CD4-positive, alpha-beta T cell (primary cell): ENCODE measurements around the gene ANKS1B. TPM values are rescaled to one million over a fixed set of nuclear protein-coding genes. Genes with fewer than 3 reads are reported as not detected.

ENCODE experiments used
- ATAC-seq: fragments of 200-7000 bp; cut with Tn5 transposase; one replicate; pipeline ENCODE4 v1.10.0; 2022; ENCODE audit warnings: mild to moderate bottlenecking; ENCODE audit not compliant: poor library complexity
- CTCF ChIA-PET: fragments of 350-600 bp; sonication (Branson Sonifier 250); formaldehyde crosslinking; loops from one replicate; lab custom pipeline; 2021; ENCODE audit warnings: antibody characterized with exemption, inconsistent platforms; lab: Charles Lee
- POLR2A ChIA-PET: fragments of 350-600 bp; sonication (Branson Sonifier 250); formaldehyde crosslinking; loops from one replicate; lab custom pipeline; 2021; ENCODE audit warnings: antibody characterized with exemption, inconsistent platforms; lab: Charles Lee
- DNase-seq, 14 experiments: peaks; one replicate each; pipeline ENCODE4 v3.0.0-alpha.2; 2013 to 2020; ENCODE audit warnings: mixed read lengths in 2 of 14
- H3K27ac ChIP-seq, 2 donors: one replicate each; pipeline versions ENCODE4 v1.5.1 to v1.7.0; 2013; ENCODE audit warnings: low read length in 2 of 2, low read depth in 1 of 2, mild to moderate bottlenecking in 1 of 2
- H3K27me3 ChIP-seq, 2 experiments: 1 replicate in 1 of 2; 2 replicates in 1 of 2; pipeline versions ENCODE4 v1.6.1 to v1.7.0; 2013; ENCODE audit warnings: low read length in 2 of 2, control low read depth in 1 of 2, mild to moderate bottlenecking in 1 of 2, moderate library complexity in 1 of 2; ENCODE audit not compliant: insufficient read depth in 2 of 2, control insufficient read depth in 1 of 2
- H3K36me3 ChIP-seq: one replicate; pipeline ENCODE4 v1.6.1; 2013; ENCODE audit warnings: low read length, control low read depth; ENCODE audit not compliant: insufficient read depth
- H3K4me1 ChIP-seq: one replicate; pipeline ENCODE4 v1.6.1; 2013; ENCODE audit warnings: low read length, control low read depth; ENCODE audit not compliant: insufficient read depth
- H3K4me3 ChIP-seq: one replicate; pipeline ENCODE4 v1.5.1; 2013; ENCODE audit warnings: mild to moderate bottlenecking, low read length, moderate library complexity
- H3K9me3 ChIP-seq, 2 experiments: 1 replicate in 1 of 2; 2 replicates in 1 of 2; pipeline versions ENCODE4 v1.6.1 to v1.7.0; 2013; ENCODE audit warnings: low read length in 2 of 2, mild to moderate bottlenecking in 2 of 2, control low read depth in 1 of 2, moderate library complexity in 1 of 2; ENCODE audit not compliant: control insufficient read depth in 1 of 2, insufficient read depth in 1 of 2
- H3K27ac Mint-ChIP-seq: one replicate; pipeline ENCODE4 v1.8.0; 2020; ENCODE audit warnings: mixed read lengths
- H3K27me3 Mint-ChIP-seq: one replicate; pipeline ENCODE4 v1.8.0; 2021; ENCODE audit warnings: mixed read lengths
- H3K36me3 Mint-ChIP-seq: one replicate; pipeline ENCODE4 v1.8.0; 2021; ENCODE audit warnings: low read depth, mixed read lengths
- H3K4me1 Mint-ChIP-seq: one replicate; pipeline ENCODE4 v1.8.0; 2021; ENCODE audit warnings: low read depth, mixed read lengths
- H3K4me3 Mint-ChIP-seq: one replicate; pipeline ENCODE4 v1.8.0; 2020; ENCODE audit warnings: mild to moderate bottlenecking, mixed read lengths
- H3K9me3 Mint-ChIP-seq: one replicate; pipeline ENCODE4 v1.8.0; 2020; ENCODE audit warnings: mixed read lengths
- CTCF ChIP-seq: fragments of 200-600 bp; IDR thresholded peaks from one replicate; pipeline ENCODE4 v1.8.0; 2022; ENCODE audit warnings: antibody characterized with exemption, mild to moderate bottlenecking
- intact Hi-C, 2 experiments: fragments of 100-400 bp; cut with DNase I in 1 of 2; cut with micrococcal nuclease in 1 of 2; formaldehyde crosslinking; loops; one replicate each; pipeline versions ENCODE4 v1.15.1 to v1.9.0; 2023 to 2025; cut with DNase I, micrococcal nuclease
- total RNA-seq, 174 experiments: library from RNA in 2 of 174; stranded (reverse) in 2 of 174; gene quantifications; one replicate each; pipeline ENCODE4 v1.2.3 and lab custom pipeline; 2021 to 2026

ANKS1B gene
- total RNA-seq, 2 experiments from 2014 or later, result 0.16 to 1.1 TPM

- no peak for DNase-seq
- H3K27me3 ChIP-seq, result no peaks in the 10 kb centered on the region
- Mint-ChIP-seq H3K36me3 (peaks cover 90% of the 10 kb centered on the region), H3K9me3 (no peaks in the 10 kb centered on the region), H3K4me3 (no peak overlapping the region), H3K27ac (no peak overlapping the region), H3K27me3 (no peaks in the 10 kb centered on the region), H3K4me1 (no peaks in the 10 kb centered on the region)
- intact Hi-C loops, result loop anchor here (2.0 to 10.0 kb wide), 2 partner anchors 268 to 272 kb away; no protein-coding TSS in a partner anchor
- H3K4me3 ChIP-seq, result no peak overlapping the region
- H3K27ac ChIP-seq, result no peak overlapping the region
- H3K9me3 ChIP-seq, result no peaks in the 10 kb centered on the region
- CTCF ChIA-PET, result no interaction called here
- H3K4me1 ChIP-seq, result no peaks in the 10 kb centered on the region
- TF ChIP-seq CTCF, result no peak
- H3K36me3 ChIP-seq, result peaks cover 86% of the 10 kb centered on the region
- POLR2A ChIA-PET, result no interaction called here
- ATAC-seq, result no peak
These were observed 1257.5 kb downstream of the ANKS1B start for GRCh38 chr12:98727196-98727595.

- H3K4me1 Mint-ChIP-seq, result no peaks in the 10 kb centered on the region
- Histone ChIP-seq H3K27ac (no peak overlapping the region), H3K36me3 (peaks cover 81% of the 10 kb centered on the region), H3K4me1 (no peaks in the 10 kb centered on the region), H3K9me3 (no peaks in the 10 kb centered on the region), H3K4me3 (no peak overlapping the region), H3K27me3 (no peaks in the 10 kb centered on the region)
- POLR2A ChIA-PET, result no interaction called here
- ATAC-seq, result peak; percentile 52
- CTCF ChIA-PET, result no interaction called here
- TF ChIP-seq CTCF, result peak; percentile 32
- no peaks in the 10 kb centered on the region for H3K27me3 Mint-ChIP-seq
- no peaks in the 10 kb centered on the region for H3K9me3 Mint-ChIP-seq
- peaks cover 88% of the 10 kb centered on the region for H3K36me3 Mint-ChIP-seq
- H3K4me3 Mint-ChIP-seq, result no peak overlapping the region
- peak in 11 of 14 experiments; percentile 6 to 41 (median 24) for DNase-seq
- intact Hi-C loops, result loop anchor here (2.0 to 10.0 kb wide), 2 partner anchors 269 to 273 kb away; no protein-coding TSS in a partner anchor
- no peak overlapping the region for H3K27ac Mint-ChIP-seq
These were observed 1259.1 kb downstream of the ANKS1B start for GRCh38 chr12:98725476-98726247.

GRCh38 chr12:98724384-98725155 is 1260.2 kb downstream of the ANKS1B start:
- Mint-ChIP-seq H3K27ac (no peak overlapping the region), H3K36me3 (peaks cover 84% of the 10 kb centered on the region), H3K27me3 (no peaks in the 10 kb centered on the region), H3K4me3 (no peak overlapping the region), H3K9me3 (no peaks in the 10 kb centered on the region), H3K4me1 (no peaks in the 10 kb centered on the region)
- intact Hi-C loops, result loop anchor here in 1 of 2 experiments (10.0 kb wide), 1 partner anchor 270 kb away; no protein-coding TSS in a partner anchor
- ATAC-seq (no peak), DNase-seq (no peak)
- Histone ChIP-seq H3K27ac (no peak overlapping the region), H3K36me3 (peaks cover 74% of the 10 kb centered on the region), H3K4me1 (no peaks in the 10 kb centered on the region), H3K9me3 (no peaks in the 10 kb centered on the region), H3K27me3 (no peaks in the 10 kb centered on the region), H3K4me3 (no peak overlapping the region)
- CTCF ChIA-PET, result no interaction called here
- no peak for TF ChIP-seq CTCF
- POLR2A ChIA-PET, result no interaction called here
